GM12878 (cell line): ENCODE data around the gene RIIAD1. TPM values are rescaled to one million over a fixed set of nuclear protein-coding genes. Genes with fewer than 3 reads are reported as not detected.

Experiments
- ATAC-seq: fragments of 200-7000 bp; cut with Tn5 transposase; 3 replicates; pipeline ENCODE4 v1.9.1; 2020; ENCODE audit warnings: mild to moderate bottlenecking, moderate library complexity
- BruUV-seq: library from RNA; stranded (reverse); fragments of 400-500 nt; replicated peaks from 2 replicates; lab custom pipeline; 2021; lab: Mats Ljungman, UMichigan
- CTCF ChIA-PET: fragments of 300-600 bp; sonication (Branson Sonifier 250); formaldehyde crosslinking; extraction: SDS; loops from one replicate; lab custom pipeline; 2021; ENCODE audit warnings: inconsistent platforms; lab: Yijun Ruan, JAX
- POLR2A ChIA-PET: fragments of 350-600 bp; formaldehyde crosslinking; extraction: SDS; loops from one replicate; lab custom pipeline; 2021; ENCODE audit warnings: inconsistent platforms; lab: Charles Lee
- RAD21 ChIA-PET: fragments of 300-600 bp; sonication (Branson Sonifier 250); formaldehyde crosslinking; loops from one replicate; lab custom pipeline; 2023; ENCODE audit warnings: antibody characterized with exemption; ENCODE audit not compliant: unreplicated experiment; lab: Charles Lee
- SMC1A ChIA-PET: fragments of 300-600 bp; sonication (Branson Sonifier 250); formaldehyde crosslinking; loops from one replicate; lab custom pipeline; 2023; ENCODE audit not compliant: unreplicated experiment, uncharacterized antibody; lab: Charles Lee
- DNase-seq: peaks from one replicate; pipeline ENCODE4 v3.0.0-alpha.2; 2011; ENCODE audit warnings: low read depth, low spot score
- FAIRE-seq: peaks from 3 replicates; lab custom pipeline; 2011; peaks lifted over from hg19 to GRCh38; lab: Jason Lieb, UNC
- H2AFZ ChIP-seq: 2 replicates; pipeline ENCODE4 v1.6.0; 2011; ENCODE audit warnings: low read depth, low read length, control low read depth; ENCODE audit not compliant: control insufficient read depth
- H3K27ac ChIP-seq: 2 replicates; pipeline ENCODE4 v1.5.1; 2011; ENCODE audit warnings: control low read depth; ENCODE audit not compliant: control insufficient read depth, insufficient read depth
- H3K27me3 ChIP-seq, 2 experiments: replicated peaks in 1 of 2; 2 replicates each; pipeline versions ENCODE4 v1.6.0 to v1.6.1; 2011; ENCODE audit warnings: low read length in 1 of 2; ENCODE audit not compliant: control insufficient read depth in 2 of 2, insufficient read depth in 2 of 2
- H3K36me3 ChIP-seq, 2 experiments: 2 replicates each; pipeline ENCODE4 v1.5.1; 2011; ENCODE audit warnings: low read length in 1 of 2; ENCODE audit not compliant: control insufficient read depth in 2 of 2, insufficient read depth in 2 of 2
- H3K4me1 ChIP-seq: 2 replicates; pipeline ENCODE4 v1.6.1; 2011; ENCODE audit warnings: mild to moderate bottlenecking, low read length, moderate library complexity, mixed read lengths; ENCODE audit not compliant: control insufficient read depth, insufficient read depth
- H3K4me2 ChIP-seq: 2 replicates; pipeline ENCODE4 v1.6.0; 2011; ENCODE audit warnings: control low read depth; ENCODE audit not compliant: control insufficient read depth, insufficient read depth
- H3K4me3 ChIP-seq: fragments of 200-600 bp; sonication (generic); 2 replicates; pipeline ENCODE4 v1.5.1; 2016
- H3K79me2 ChIP-seq: 2 replicates; pipeline ENCODE4 v1.6.0; 2011; ENCODE audit warnings: low read length; ENCODE audit not compliant: control insufficient read depth, insufficient read depth
- H3K9ac ChIP-seq: 2 replicates; pipeline ENCODE4 v1.8.0; 2011; ENCODE audit warnings: low read length, control low read depth, mixed read lengths; ENCODE audit not compliant: control insufficient read depth, insufficient read depth
- H3K9me3 ChIP-seq: replicated peaks from 3 replicates; pipeline ENCODE4 v1.5.1; 2011; ENCODE audit warnings: mild to moderate bottlenecking, low read length; ENCODE audit not compliant: control insufficient read depth, insufficient read depth
- H4K20me1 ChIP-seq: 2 replicates; pipeline ENCODE4 v1.6.0; 2011; ENCODE audit not compliant: control insufficient read depth, insufficient read depth
- CTCF ChIP-seq, 3 experiments: IDR thresholded peaks in 2 of 3; conservative IDR thresholded peaks in 1 of 3; 2 replicates each; pipeline ENCODE4 v1.5.1; 2011; ENCODE audit warnings: low read depth in 3 of 3, low read length in 3 of 3, mild to moderate bottlenecking in 3 of 3, control low read depth in 2 of 3, moderate library complexity in 2 of 3, inconsistent platforms in 1 of 3, mixed read lengths in 1 of 3; ENCODE audit not compliant: control insufficient read depth in 2 of 3, insufficient read depth in 1 of 3; ENCODE audit errors: extremely low read depth in 1 of 3
- GATAD2B ChIP-seq: fragments of 450-650 bp; conservative IDR thresholded peaks from 2 replicates; pipeline ENCODE4 v1.6.1; 2017; ENCODE audit warnings: low read depth, mild to moderate bottlenecking, moderate library complexity
- POU2F2 ChIP-seq: IDR thresholded peaks from 3 replicates; pipeline ENCODE4 v1.6.1; 2011; ENCODE audit warnings: low read depth, mild to moderate bottlenecking, low read length, borderline replicate concordance
- RAD21 ChIP-seq: IDR thresholded peaks from 2 replicates; pipeline ENCODE4 v1.6.1; 2011; ENCODE audit warnings: mild to moderate bottlenecking, low read depth, low read length, moderate library complexity; ENCODE audit not compliant: insufficient read depth
- RBBP5 ChIP-seq: fragments of 200-600 bp; sonication (generic); conservative IDR thresholded peaks from 2 replicates; pipeline ENCODE4 v1.6.1; 2016
- RUNX3 ChIP-seq: IDR thresholded peaks from 2 replicates; pipeline ENCODE4 v1.6.1; 2012; ENCODE audit warnings: low read length, inconsistent platforms
- SMC3 ChIP-seq: IDR thresholded peaks from 2 replicates; pipeline ENCODE4 v1.6.1; 2011; ENCODE audit warnings: low read length, improper control_type of control experiment, borderline replicate concordance
- WGBS: methylation state at CpG from one replicate; pipeline ENCODE4 v1.1.6; 2016; ENCODE audit warnings: low lambda C conversion rate; ENCODE audit not compliant: insufficient replicate concordance, insufficient coverage; ENCODE audit errors: missing lambda C conversion rate; 5-methylcytosine and 5-hydroxymethylcytosine counted together
- in situ Hi-C: fragments of 300-500 bp; cut with MboI; formaldehyde crosslinking; loops from 9 replicates; pipeline ENCODE4 v1.14.3; 2018; ENCODE audit warnings: mixed read lengths
- intact Hi-C: fragments of 100-400 bp; cut with micrococcal nuclease; formaldehyde crosslinking; loops from one replicate; pipeline ENCODE4 v1.14.2; 2022; ENCODE audit not compliant: unreplicated experiment
- polyA plus RNA-seq, 11 experiments: library from polyadenylated mRNA; depleted of rRNA in 4 of 11; unstranded in 6 of 11; stranded (reverse) in 5 of 11; fragments of >200 nt; fragmentation: Nextera tagmentation in 4 of 11; fragmentation: Illumina TruSeq in 1 of 11; extraction: Ambion mirVana in 4 of 11; extraction: Trizol in 1 of 11; gene quantifications; 1 replicate in 1 of 11; 2 replicates in 10 of 11; pipeline versions ENCODE4 v1.2.1 to v1.2.3, GENCODE V29; 2011 to 2016; ENCODE audit warnings: inconsistent platforms in 2 of 11, missing spikeins in 2 of 11, low read depth in 1 of 11
- total RNA-seq, 4 experiments: library from RNA; depleted of rRNA in 3 of 4; stranded (reverse); fragments of >200 nt in 3 of 4; fragmentation: Illumina TruSeq in 1 of 4; extraction: Trizol in 1 of 4; gene quantifications; 2 replicates each; pipeline versions ENCODE4 v1.2.1 to v1.2.3, GENCODE V29; 2013 to 2021

The RIIAD1 gene
- total and polyA plus RNA-seq, 10 of the 15 experiments (the other 5 are each of a cell fraction or from before 2014, with no cell fraction given): not detected

- H3K4me2 ChIP-seq: no peak overlapping the region
- no peak overlapping the region for H2AFZ ChIP-seq
- ChIA-PET POLR2A (no interaction called here), CTCF (interaction anchor here (0.6 to 2.2 kb wide), 4 partner anchors 41 to 162 kb away, joined by 3 to 16 read pairs (median 4); no protein-coding TSS in a partner anchor), RAD21 (interaction anchor here (1.0 to 1.8 kb wide), 4 partner anchors 28 to 143 kb away, joined by 4 to 5 read pairs (median 4); partner anchors contain the start of genes MRPL9 and RIIAD1), SMC1A (interaction anchor here (0.7 to 1.5 kb wide), 6 partner anchors 25 to 188 kb away, joined by 3 to 6 read pairs (median 3); no protein-coding TSS in a partner anchor)
- TF ChIP-seq POU2F2: no peak
- TF ChIP-seq RUNX3: no peak
- TF ChIP-seq RBBP5: no peak
- peak; percentile 54 to 66 (median 61); a peak in 5 of 6 replicates for TF ChIP-seq CTCF (IDR thresholded peaks at IDR 0.05 in 2 of 3, conservative IDR thresholded peaks at IDR 0.05 in 1 of 3; ENCODE audit: control insufficient read depth in 2 of 3, extremely low read depth in 1 of 3, insufficient read depth in 1 of 3, low read depth in 3 of 3, low read length in 3 of 3)
- peak; percentile 59 for TF ChIP-seq SMC3
- TF ChIP-seq RAD21: peak; percentile 79
- no peak for TF ChIP-seq GATAD2B
- 68% methylated on average over 4 of the region's 4 CpGs for WGBS
- H4K20me1 ChIP-seq: no peaks in the 10 kb centered on the region
- in situ Hi-C loops: no loop called here
- H3K36me3 ChIP-seq: peaks cover 4 to 7% of the 10 kb centered on the region in 2 experiments; a peak in 3 of 4 replicates
- BruUV-seq: no TSS peak
- no peak overlapping the region for H3K9ac ChIP-seq
- H3K27ac ChIP-seq: no peak overlapping the region
- no peak for FAIRE-seq
- H3K27me3 ChIP-seq: no peaks in the 10 kb centered on the region
- H3K9me3 ChIP-seq: no peaks in the 10 kb centered on the region
- no peak for ATAC-seq
- intact Hi-C loops: loop anchor here (2.0 to 5.0 kb wide), 2 partner anchors 42 to 144 kb away; partner anchors contain the start of gene C2CD4D
- no peak for DNase-seq
- H3K4me3 ChIP-seq: no peak overlapping the region
- no peaks in the 10 kb centered on the region for H3K4me1 ChIP-seq
- no peaks in the 10 kb centered on the region for H3K79me2 ChIP-seq
Observed at GRCh38 chr1:151693057-151693651, 28.2 kb upstream of the RIIAD1 start.
